ENCODE measurements around the gene IL1RAPL1.

DNA sequence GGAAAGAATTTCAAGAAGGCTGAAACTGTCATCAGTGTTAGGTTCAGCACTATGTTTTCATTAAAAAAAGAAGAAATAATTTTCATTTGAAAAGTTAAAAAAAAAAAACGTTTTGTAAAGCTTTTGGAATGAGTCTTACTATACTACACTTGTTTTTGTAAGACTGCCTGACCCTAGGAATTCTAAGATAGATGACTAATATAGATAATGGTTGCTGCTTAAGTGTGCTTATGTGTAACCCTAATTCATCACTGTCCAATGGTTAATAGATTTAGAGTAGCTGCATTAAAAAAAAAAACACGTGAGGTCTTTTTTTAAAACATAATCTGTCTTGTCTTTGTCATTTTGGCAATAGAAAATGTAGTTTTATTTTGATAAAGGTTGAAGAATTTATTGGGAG lies 323.2 kb downstream of the IL1RAPL1 start:
- TF ChIP-seq POLR2A (IDR thresholded peaks at IDR 0.05): no peak
- TF ChIP-seq, protein P1, sequence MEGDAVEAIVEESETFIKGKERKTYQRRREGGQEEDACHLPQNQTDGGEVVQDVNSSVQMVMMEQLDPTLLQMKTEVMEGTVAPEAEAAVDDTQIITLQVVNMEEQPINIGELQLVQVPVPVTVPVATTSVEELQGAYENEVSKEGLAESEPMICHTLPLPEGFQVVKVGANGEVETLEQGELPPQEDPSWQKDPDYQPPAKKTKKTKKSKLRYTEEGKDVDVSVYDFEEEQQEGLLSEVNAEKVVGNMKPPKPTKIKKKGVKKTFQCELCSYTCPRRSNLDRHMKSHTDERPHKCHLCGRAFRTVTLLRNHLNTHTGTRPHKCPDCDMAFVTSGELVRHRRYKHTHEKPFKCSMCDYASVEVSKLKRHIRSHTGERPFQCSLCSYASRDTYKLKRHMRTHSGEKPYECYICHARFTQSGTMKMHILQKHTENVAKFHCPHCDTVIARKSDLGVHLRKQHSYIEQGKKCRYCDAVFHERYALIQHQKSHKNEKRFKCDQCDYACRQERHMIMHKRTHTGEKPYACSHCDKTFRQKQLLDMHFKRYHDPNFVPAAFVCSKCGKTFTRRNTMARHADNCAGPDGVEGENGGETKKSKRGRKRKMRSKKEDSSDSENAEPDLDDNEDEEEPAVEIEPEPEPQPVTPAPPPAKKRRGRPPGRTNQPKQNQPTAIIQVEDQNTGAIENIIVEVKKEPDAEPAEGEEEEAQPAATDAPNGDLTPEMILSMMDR (IDR thresholded peaks at IDR 0.05): no peak
